Neuronal stem cell (in vitro differentiated cells): ENCODE results near the gene CCT5.
"Not testable (repeated sequence)": the region's sequence is repeated elsewhere in the genome, so short reads cannot be mapped to it uniquely, and the experiment has no call there.

Experiments used
- DNase-seq: peaks from one replicate; pipeline ENCODE4 v3.0.0-alpha.2; 2013; ENCODE audit warnings: low spot score
- H2AFZ ChIP-seq: one replicate; pipeline ENCODE4 v1.6.1; 2013; ENCODE audit warnings: mild to moderate bottlenecking, low read length, inconsistent platforms
- H2AK5ac ChIP-seq: 2 replicates; pipeline ENCODE4 v1.6.1; 2013; ENCODE audit warnings: low read depth, mild to moderate bottlenecking, inconsistent platforms, low read length, moderate library complexity, mixed read lengths
- H2BK120ac ChIP-seq: 2 replicates; pipeline ENCODE4 v1.6.1; 2013; ENCODE audit warnings: low read depth, mild to moderate bottlenecking, inconsistent platforms, low read length, moderate library complexity, mixed read lengths
- H2BK12ac ChIP-seq: one replicate; pipeline ENCODE4 v1.6.1; 2013; ENCODE audit warnings: low read length, inconsistent platforms
- H2BK15ac ChIP-seq: 2 replicates; pipeline ENCODE4 v1.6.1; 2013; ENCODE audit warnings: mild to moderate bottlenecking, low read length, inconsistent platforms, mixed read lengths
- H2BK5ac ChIP-seq: one replicate; pipeline ENCODE4 v1.6.1; 2013; ENCODE audit warnings: inconsistent platforms, mild to moderate bottlenecking, low read length, moderate library complexity
- H3K14ac ChIP-seq: one replicate; pipeline ENCODE4 v1.6.1; 2013; ENCODE audit warnings: low read length, inconsistent platforms
- H3K18ac ChIP-seq: 2 replicates; pipeline ENCODE4 v1.6.1; 2013; ENCODE audit warnings: low read length, inconsistent platforms
- H3K23ac ChIP-seq: 2 replicates; pipeline ENCODE4 v1.6.1; 2013; ENCODE audit warnings: low read depth, mild to moderate bottlenecking, mixed read lengths, low read length, inconsistent platforms; ENCODE audit not compliant: poor library complexity
- H3K27ac ChIP-seq: replicated peaks from 3 replicates; pipeline ENCODE4 v1.5.1; 2013; ENCODE audit warnings: low read length, inconsistent platforms
- H3K27me3 ChIP-seq, 3 experiments: 2 replicates each; pipeline ENCODE4 v1.6.1; 2013; ENCODE audit warnings: low read length in 3 of 3, mild to moderate bottlenecking in 2 of 3, inconsistent platforms in 1 of 3, low read depth in 1 of 3, mixed read lengths in 1 of 3, moderate library complexity in 1 of 3; ENCODE audit not compliant: control insufficient read depth in 3 of 3, insufficient read depth in 3 of 3
- H3K36me3 ChIP-seq, 2 donors: replicated peaks in 1 of 2; 2 replicates each; pipeline ENCODE4 v1.6.1; 2013; ENCODE audit warnings: low read length in 2 of 2; ENCODE audit not compliant: control insufficient read depth in 2 of 2, insufficient read depth in 2 of 2
- H3K4ac ChIP-seq: 2 replicates; pipeline ENCODE4 v1.6.1; 2013; ENCODE audit warnings: inconsistent platforms, mild to moderate bottlenecking, low read length, moderate library complexity
- H3K4me1 ChIP-seq, 2 donors: 1 replicate in 1 of 2; 2 replicates in 1 of 2; pipeline ENCODE4 v1.6.1; 2013; ENCODE audit warnings: low read length in 2 of 2, low read depth in 1 of 2; ENCODE audit not compliant: control insufficient read depth in 2 of 2, insufficient read depth in 1 of 2
- H3K4me2 ChIP-seq: one replicate; pipeline ENCODE4 v1.6.1; 2013; ENCODE audit warnings: mild to moderate bottlenecking, low read length, inconsistent platforms; ENCODE audit not compliant: insufficient read depth, poor library complexity, severe bottlenecking
- H3K4me3 ChIP-seq, 2 donors: 2 replicates each; pipeline ENCODE4 v1.5.1; 2013; ENCODE audit warnings: low read length in 2 of 2, mild to moderate bottlenecking in 2 of 2, inconsistent platforms in 1 of 2, moderate library complexity in 1 of 2
- H3K79me1 ChIP-seq: one replicate; pipeline ENCODE4 v1.6.1; 2013; ENCODE audit warnings: low read depth, mild to moderate bottlenecking, inconsistent platforms, low read length, moderate library complexity
- H3K9ac ChIP-seq: one replicate; pipeline ENCODE4 v1.6.1; 2013; ENCODE audit warnings: mild to moderate bottlenecking, low read depth, low read length, inconsistent platforms; ENCODE audit not compliant: poor library complexity
- H3K9me3 ChIP-seq, 2 donors: replicated peaks in 1 of 2; 2 replicates each; pipeline versions ENCODE3 to v1.6.1; 2013; ENCODE audit warnings: low read length in 2 of 2, mild to moderate bottlenecking in 2 of 2, inconsistent platforms in 1 of 2, low read depth in 1 of 2, mixed read lengths in 1 of 2, moderate library complexity in 1 of 2; ENCODE audit not compliant: control insufficient read depth in 2 of 2, insufficient read depth in 1 of 2
- H4K8ac ChIP-seq: one replicate; pipeline ENCODE4 v1.6.1; 2013; ENCODE audit warnings: low read depth, mild to moderate bottlenecking, inconsistent platforms, low read length, moderate library complexity
- H4K91ac ChIP-seq: one replicate; pipeline ENCODE4 v1.6.1; 2013; ENCODE audit warnings: low read length, low read depth, mild to moderate bottlenecking, inconsistent platforms; ENCODE audit not compliant: poor library complexity
- WGBS, 2 donors: extraction: QIAGEN DNeasy Blood & Tissue Kit; methylation state at CpG; one replicate each; pipeline ENCODE4 v1.1.7; 2013; ENCODE audit warnings: missing lambda C conversion rate in 2 of 2, mixed read lengths in 1 of 2; ENCODE audit not compliant: insufficient read length in 2 of 2, insufficient replicate concordance in 1 of 2; ENCODE audit errors: extremely low coverage in 2 of 2; 5-methylcytosine and 5-hydroxymethylcytosine counted together

Gene CCT5

DNA sequence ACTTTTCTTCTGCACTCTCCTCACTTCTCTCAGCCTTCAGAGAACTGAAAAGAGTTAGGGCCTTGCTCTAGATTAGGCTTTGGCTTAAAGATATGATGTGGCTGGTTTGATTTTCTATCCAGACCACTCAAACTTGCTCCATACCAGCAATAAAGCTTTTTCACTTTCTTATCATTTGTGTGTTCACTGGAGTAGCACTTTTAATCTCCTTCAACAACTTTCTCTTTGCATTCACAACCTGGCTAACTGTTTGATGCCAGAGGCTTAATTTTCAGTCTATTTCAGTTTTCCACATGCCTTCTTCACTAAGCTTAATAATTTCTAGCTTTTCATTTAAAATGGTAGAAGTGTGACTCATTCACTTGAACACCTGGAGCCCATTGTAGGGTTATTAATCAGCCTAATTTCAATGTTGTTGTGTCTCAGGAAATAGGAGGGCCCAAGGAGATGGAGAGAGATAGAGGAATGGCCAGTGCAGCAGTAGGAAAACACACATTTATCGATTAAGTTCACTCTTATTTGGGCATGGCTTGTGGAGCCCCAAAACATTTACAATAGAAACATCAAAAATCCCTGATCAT lies 6.3 kb upstream of the CCT5 start:
- Histone ChIP-seq H2AK5ac (no peak overlapping the region), H2BK120ac (no peak overlapping the region), H3K18ac (no peak overlapping the region), H2BK15ac (no peak overlapping the region), H3K23ac (no peak overlapping the region), H3K27ac (no peak overlapping the region), H3K79me1 (no peaks in the 10 kb centered on the region), H4K8ac (no peak overlapping the region), H3K9ac (no peak overlapping the region), H4K91ac (no peak overlapping the region), H3K4me3 (no peak overlapping the region), H3K4ac (no peak overlapping the region), H2AFZ (no peak overlapping the region), H2BK12ac (no peak overlapping the region), H3K27me3 (no peaks in the 10 kb centered on the region), H2BK5ac (no peak overlapping the region), H3K36me3 (peaks cover 4 to 5% of the 10 kb centered on the region in 2 donors), H3K4me2 (no peak overlapping the region), H3K14ac (no peak overlapping the region), H3K4me1 (peaks cover 2 to 4% of the 10 kb centered on the region in 2 donors), H3K9me3 (no peaks in the 10 kb centered on the region)
- no CpG with 5 or more reads among the region's 1 CpG for WGBS, 2 donors
- no peak for DNase-seq

DNA sequence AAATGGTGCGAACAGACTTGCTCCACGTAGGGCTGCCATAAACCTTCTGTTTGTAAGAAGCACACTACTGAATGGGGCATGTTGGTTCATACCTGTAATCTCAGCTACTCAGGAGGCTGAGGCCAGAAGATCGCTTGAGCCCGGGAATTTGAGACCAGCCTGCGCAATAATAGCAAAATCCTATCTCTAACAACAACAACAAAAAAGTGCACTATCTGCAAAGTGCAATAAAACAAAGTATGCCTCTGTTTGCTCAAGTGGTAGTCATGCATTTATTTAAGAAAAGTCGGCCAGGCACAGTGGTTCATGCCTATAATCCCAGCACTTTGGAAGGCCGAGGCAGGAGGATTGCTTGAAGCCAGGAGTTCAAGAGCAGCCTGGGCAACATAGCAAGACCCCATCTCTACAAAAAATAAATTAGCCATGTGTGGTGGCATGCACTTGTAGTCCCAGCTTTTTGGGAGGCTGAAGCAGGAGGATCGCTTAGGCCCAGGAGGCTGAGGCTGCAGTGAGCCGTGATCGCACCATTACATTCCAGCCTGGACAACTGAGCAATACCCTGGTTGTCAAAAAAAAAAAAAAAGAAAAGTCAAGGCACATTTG lies 5.6 kb upstream of the CCT5 start:
- Histone ChIP-seq H3K79me1 (no peaks in the 10 kb centered on the region), H3K4me1 (peaks cover 4 to 6% of the 10 kb centered on the region in 2 donors), H3K4me3 (no peak overlapping the region), H2BK5ac (no peak overlapping the region), H2BK15ac (no peak overlapping the region), H3K18ac (no peak overlapping the region), H4K91ac (no peak overlapping the region), H3K36me3 (peaks cover 0 to 3% of the 10 kb centered on the region in 2 donors), H4K8ac (no peak overlapping the region), H2AK5ac (no peak overlapping the region), H3K23ac (no peak overlapping the region), H2BK12ac (no peak overlapping the region), H3K27me3 (no peaks in the 10 kb centered on the region), H3K9ac (no peak overlapping the region), H3K9me3 (no peaks in the 10 kb centered on the region), H3K27ac (no peak overlapping the region), H3K14ac (no peak overlapping the region), H3K4ac (no peak overlapping the region), H2AFZ (no peak overlapping the region), H3K4me2 (no peak overlapping the region), H2BK120ac (no peak overlapping the region)
- no CpG with 5 or more reads among the region's 10 CpGs for WGBS, 2 donors
- DNase-seq = no peak

DNA sequence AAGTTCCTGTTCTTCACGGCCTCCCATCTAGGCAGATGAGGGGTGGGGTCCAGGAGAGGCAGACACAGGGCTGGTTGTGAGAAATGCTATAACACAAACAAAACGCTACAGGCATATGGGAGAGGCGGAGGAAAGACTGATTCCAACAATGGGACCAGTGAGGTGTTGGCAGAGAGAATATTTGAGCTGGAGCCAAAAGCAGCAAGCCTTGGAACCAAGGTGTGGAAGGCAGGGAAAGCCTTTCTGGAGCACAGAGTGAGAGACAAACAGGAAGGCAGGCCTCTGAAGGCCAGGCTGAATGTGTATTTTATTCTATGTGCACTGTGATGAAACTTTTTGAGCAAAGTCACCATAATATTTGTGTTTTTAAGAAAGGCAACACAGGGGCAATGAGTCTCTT lies 3.3 kb upstream of the CCT5 start:
- peaks cover 6 to 14% of the 10 kb centered on the region in 2 donors for H3K4me1 ChIP-seq
- no peak overlapping the region for H2BK120ac ChIP-seq
- H3K36me3 ChIP-seq = peaks cover 3 to 7% of the 10 kb centered on the region in 2 donors
- no peak overlapping the region for H3K23ac ChIP-seq
- DNase-seq = no peak
- H2BK15ac ChIP-seq = no peak overlapping the region
- H2BK5ac ChIP-seq = no peak overlapping the region
- H4K91ac ChIP-seq = no peak overlapping the region
- H3K79me1 ChIP-seq = peaks cover 5% of the 10 kb centered on the region
- WGBS, 2 donors = no CpG with 5 or more reads among the region's 3 CpGs
- no peak overlapping the region for H3K27ac ChIP-seq
- no peak overlapping the region for H3K9ac ChIP-seq
- no peak overlapping the region for H3K4ac ChIP-seq
- no peak overlapping the region for H2AK5ac ChIP-seq
- H3K4me3 ChIP-seq = no peak overlapping the region
- no peak overlapping the region for H4K8ac ChIP-seq
- no peak overlapping the region for H2AFZ ChIP-seq
- H3K18ac ChIP-seq = no peak overlapping the region
- no peaks in the 10 kb centered on the region for H3K27me3 ChIP-seq
- no peak overlapping the region for H3K14ac ChIP-seq
- H3K9me3 ChIP-seq = no peaks in the 10 kb centered on the region
- H3K4me2 ChIP-seq = no peak overlapping the region
- no peak overlapping the region for H2BK12ac ChIP-seq

DNA sequence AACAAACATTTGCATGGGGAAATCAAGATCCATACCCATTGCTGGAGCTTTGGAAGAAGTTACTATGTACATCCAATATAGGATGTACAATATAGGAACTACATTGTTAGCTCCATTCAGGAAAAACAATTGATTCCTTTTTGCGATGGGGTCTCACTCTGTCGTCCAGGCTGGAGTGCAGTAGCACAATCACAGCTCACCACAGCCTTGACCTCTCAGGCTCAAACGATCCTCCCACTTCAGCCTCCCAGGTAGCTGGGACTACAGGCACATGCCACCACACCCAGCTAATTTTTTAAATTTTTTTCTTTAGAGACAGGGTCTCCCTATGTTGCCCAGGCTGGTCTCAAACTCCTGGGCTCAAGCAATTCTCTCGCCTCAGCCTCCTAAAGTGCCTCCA lies 2.9 kb upstream of the CCT5 start:
- not testable (repeated sequence) for DNase-seq, H2AFZ ChIP-seq

More for the DNA sequence above, 2.9 kb upstream of the CCT5 start:
- H2AK5ac ChIP-seq, H3K18ac ChIP-seq, H3K4ac ChIP-seq, H3K27ac ChIP-seq, H2BK5ac ChIP-seq, H3K4me3 ChIP-seq, H4K8ac ChIP-seq, H2BK15ac ChIP-seq, H4K91ac ChIP-seq, H3K14ac ChIP-seq, H2BK12ac ChIP-seq, H3K9me3 ChIP-seq, H3K4me2 ChIP-seq, H2BK120ac ChIP-seq, H3K23ac ChIP-seq, H3K79me1 ChIP-seq, H3K27me3 ChIP-seq: not testable (repeated sequence)
- Histone ChIP-seq H3K4me1 (peaks cover 10 to 17% of the 10 kb centered on the region in 2 donors), H3K36me3 (peaks cover 7 to 11% of the 10 kb centered on the region in 2 donors), H3K9ac (peak overlapping the region; percentile 35)
- no CpG with 5 or more reads among the region's 4 CpGs for WGBS, 2 donors
